GM21723 (cell line): Measurements from ENCODE around the gene ZNF124.
"Not testable (repeated sequence)": the region's sequence is repeated elsewhere in the genome, so short reads cannot be mapped to it uniquely, and the experiment has no call there.

Experiments used
- ATAC-seq: cut with Tn5 transposase; IDR thresholded peaks from one replicate; pipeline ENCODE4 v1.9.1; 2021; ENCODE audit warnings: mild to moderate bottlenecking, moderate library complexity; ENCODE audit not compliant: unreplicated experiment

ZNF124 gene

DNA sequence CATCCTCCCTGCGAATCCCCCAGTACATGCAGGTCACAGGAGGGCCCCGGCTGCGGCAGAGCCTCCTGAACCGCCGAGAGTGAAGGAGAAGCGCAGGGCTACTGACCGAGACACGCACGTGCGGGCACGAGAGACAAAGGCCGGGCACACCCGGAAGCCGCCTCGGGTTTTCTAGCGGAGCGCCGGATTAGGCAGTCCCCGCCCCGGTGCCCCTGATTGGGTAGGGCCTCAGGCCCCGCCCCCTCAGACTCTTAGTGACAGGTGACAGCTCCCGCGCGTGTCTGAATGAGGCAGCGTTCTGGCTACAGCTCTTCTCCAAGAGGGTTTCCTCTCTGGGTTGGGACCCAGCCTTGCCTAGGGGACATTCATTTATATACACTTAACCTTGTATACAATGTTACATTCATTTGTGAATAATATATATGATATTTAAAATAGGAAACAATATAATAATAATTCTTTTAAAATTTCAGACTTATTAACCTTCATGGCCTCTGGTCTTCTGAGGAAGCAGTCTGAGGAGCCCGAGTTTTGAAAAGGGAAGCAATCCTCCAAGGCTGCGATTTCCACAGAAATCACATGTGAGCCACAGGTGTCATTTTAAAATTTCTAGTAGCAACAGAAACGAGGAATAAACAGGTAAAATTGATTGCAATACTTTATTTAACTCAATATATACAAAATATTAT is at the start of gene ZNF124:
ZNF124 (minus strand) TSS at position 146 of the 689 bp plus-strand sequence; CDS start at position 3, 143 bp downstream.
- peak; percentile 98 for ATAC-seq

DNA sequence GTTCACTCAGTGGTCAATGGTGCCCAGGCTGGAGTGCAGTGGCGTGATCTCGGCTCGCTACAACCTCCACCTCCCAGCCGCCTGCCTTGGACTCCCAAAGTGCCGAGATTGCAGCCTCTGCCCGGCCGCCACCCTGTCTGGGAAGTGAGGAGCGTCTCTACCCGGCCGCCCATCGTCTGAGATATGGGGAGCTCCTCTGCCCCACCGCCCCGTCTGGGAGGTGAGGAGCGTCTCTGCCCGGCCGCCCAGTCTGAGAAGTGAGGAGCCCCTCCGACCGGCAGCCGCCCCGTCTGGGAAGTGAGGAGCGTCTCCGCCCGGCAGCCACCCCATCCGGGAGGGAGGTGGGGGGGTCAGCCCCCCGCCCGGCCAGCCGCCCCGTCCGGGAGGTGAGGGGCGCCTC is 48.5 kb upstream of the ZNF124 start:
- ATAC-seq, result not testable (repeated sequence)

DNA sequence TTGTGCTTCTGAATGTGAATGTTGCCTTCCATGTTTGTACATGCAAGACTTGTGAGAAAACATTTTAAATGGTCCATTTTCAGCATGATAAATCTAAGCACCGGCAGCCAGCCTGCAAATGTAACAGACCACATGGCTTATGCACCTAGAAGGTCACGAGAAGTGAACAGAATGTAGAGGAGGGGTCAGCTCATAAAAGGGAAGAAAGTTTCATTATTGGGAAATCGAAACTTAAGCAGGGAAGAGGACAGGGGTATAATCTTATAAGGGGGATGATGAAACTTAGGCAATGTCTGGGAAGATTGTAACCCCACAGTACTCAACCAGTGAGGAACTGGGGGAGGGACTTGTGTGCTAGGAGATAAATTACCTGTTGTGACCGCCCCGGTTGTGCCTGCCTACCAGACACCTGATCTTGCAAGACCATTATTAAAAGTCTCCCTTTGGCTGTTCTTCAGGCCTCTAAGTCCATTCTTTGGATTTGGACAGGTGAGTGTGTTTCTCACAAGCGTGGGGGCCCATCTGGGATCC is 46.4 kb upstream of the ZNF124 start:
- no peak for ATAC-seq

DNA sequence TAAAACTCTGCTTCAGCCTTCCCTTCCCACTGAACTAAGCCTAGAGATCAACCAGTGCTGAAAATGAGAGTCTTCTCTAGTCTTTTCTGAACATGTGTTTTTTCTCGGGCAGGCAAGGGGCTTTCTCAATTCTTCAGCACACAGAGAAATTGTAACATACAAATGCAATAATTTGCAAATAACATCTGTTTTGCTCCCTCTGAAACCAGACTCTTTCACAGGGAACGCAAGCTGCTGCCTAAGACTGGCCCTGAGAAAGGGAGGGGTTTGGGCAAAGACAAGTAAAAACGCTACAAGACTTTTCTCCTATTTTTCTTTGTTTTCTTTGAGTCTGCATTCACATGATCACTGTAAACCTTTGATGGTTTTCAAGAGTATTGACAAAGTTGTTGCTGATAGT is 44.4 kb upstream of the ZNF124 start:
- ATAC-seq, result no peak

DNA sequence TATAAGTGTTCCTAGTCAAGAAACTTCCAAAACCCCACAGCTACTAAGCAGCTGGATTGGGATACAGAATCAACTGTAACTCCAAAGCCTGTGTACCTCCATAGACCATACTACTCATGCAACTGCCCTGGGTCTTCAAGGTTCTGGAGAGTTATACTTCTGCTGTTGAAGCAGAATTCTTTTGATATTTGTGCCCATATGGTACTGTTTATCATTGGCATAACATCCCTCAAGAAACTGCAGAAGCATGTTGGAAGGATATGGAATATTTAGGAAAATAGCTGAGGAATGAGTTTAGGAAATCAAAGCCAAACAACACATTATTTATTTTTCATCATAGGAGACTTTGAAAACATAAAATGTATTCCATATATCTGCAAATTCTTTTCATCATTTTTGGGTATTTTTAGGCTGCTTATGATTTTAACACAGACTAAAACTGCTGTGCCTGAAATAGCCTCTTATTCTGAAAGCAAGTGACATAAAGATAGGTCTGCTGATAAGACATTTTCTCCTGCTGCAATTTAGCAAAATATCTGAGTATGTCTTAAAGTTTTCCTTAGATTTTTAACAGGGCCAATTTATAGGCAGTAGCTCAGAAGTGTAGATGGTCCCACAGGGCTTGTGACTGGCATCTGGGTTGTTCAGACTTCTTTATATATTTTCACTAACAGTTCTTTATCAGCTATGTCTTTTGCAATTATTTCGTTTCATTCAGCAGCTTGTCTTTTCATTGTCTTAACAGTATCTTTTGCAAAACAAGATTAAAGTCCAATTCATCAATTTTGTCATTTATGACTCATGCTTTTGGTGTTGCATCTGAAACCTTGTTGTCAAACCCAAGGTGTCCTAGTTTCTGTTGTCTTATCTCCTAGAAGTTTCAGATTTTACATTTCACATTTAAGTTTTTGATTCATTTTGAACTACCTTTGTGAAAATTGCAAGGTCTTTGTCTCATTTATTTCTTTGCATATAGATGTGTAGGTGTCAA is 41.1 kb upstream of the ZNF124 start:
- ATAC-seq, result no peak

DNA sequence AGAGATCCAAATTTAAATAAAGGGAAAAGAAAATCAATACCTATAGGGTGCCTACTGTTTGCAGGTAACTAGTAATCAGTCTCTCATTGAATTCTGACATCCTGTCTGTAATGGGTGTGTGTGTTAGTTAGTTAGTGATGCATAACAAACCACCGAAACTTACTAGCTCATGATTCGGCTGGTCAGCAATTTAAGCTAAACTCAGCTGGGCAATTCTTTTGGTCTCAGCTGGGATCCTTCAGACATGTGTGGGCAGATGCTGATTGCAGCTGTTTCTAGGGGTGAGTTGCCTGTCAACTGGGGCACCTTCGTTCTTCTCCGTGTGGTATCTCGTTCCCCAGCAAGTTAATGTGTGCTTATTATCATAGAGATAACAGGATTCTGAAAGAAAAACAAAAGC is 40.2 kb upstream of the ZNF124 start:
- peak; percentile 59 for ATAC-seq

DNA sequence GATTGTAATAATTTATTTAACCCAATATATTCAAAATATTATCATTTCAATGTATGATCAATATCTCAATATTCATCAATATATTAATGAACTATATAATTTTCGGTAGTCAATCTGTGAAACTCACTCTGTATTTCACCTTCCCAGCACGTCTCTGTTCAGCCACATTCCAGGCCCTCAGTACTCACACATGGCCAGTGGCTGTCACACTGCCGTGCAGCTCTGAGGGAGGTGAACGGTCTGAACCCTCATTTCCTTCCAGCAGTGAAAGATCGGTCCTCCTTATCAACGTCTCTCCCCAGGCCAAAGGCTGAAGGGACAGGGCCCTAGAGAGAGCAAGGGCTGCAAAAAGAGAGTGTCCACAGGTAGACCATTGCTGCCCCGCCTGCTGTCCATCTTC is 39.5 kb upstream of the ZNF124 start:
- ATAC-seq, result no peak

DNA sequence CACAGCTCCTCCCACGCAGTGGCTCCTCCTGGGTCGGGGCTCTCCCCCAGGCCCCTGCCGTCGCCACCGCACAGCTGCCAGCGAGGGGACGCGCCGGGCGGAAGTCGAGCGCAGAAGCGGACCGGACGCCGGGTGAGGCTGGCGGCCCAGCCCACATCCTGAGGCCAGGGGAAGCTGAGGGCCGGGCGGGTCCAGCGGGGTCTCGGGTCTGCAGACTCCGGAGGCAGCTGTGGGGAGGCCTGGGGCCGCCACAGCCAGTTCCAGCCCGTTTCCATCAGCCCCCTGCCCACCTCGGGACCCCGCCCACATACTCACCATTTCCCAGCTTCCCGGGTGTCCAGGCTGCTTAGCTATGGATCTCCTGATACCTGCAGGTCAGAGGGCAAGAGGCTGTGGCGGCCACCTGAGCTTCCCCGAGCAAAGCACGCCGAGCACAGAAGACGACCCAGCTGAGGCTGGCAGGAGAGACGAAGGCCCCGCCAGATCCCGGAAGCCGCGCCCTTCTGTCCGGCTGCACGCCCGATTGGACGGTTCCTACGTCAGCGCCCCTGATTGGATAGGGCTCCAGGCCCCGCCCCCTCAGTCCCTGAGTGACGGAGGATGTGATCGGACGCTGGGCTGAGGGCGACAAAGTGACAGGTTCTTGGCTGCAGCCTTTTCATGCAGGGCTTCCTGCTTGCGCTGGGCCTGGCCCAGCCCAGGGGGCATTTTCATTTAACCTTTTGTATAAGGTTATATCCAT is 38.7 kb upstream of the ZNF124 start:
- peak; percentile 90 for ATAC-seq

DNA sequence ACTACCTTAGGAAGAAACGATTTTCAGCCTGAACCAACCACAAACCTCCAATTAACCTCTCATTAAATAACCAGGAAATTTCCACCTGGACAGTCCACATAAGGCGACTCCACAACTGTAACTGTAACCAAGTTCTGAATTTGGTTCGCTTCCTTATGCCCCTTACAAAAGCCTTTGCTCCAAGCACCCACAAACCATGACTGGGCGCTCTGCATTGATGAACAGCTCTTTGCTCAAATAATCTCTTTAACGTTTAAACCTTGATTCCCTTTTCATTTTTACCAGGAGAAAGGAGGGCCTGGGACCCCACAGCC is 38.2 kb upstream of the ZNF124 start:
- ATAC-seq, result peak; percentile 3

DNA sequence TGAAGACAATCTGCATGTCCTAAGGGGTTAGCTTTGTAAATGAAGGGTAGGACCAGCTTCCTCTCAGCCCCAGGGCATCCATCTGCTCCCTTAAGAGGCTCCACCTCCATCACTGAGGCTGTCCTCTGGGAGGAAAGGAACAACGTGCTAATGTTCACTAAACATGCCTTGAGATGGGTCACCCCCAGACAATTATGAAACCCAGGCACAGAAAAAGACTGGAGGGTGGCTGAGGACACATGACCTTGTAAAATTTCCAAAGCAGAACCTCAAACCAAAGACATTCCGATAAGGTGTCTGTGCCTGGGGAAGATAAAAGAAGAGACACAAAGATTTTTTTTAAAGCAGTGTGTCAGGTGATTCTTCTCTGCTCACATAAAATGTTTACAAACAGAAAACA is 37.6 kb upstream of the ZNF124 start:
- ATAC-seq, result no peak

DNA sequence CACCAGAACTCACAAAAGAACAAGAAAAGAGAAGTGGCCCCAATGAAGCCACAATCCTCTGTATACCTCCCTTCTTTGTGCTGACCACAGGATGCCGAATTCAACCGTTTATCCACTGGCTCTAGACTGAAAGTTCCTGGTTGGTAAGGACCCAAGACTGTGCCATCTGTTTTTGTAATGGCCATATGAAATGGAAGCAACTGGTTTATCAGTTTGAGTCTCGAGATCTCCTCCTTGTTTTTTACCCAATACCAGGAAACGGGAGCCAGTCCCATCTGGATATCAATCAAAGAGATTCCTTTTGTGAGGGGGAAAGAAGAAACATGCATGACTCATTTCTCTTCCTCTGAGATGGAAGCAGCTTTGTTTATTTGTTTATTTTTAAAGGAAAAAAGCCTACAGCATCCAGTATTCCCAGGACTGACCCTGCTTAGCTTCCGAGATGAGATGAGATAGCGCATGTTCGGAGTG is 32.4 kb upstream of the ZNF124 start:
- no peak for ATAC-seq

DNA sequence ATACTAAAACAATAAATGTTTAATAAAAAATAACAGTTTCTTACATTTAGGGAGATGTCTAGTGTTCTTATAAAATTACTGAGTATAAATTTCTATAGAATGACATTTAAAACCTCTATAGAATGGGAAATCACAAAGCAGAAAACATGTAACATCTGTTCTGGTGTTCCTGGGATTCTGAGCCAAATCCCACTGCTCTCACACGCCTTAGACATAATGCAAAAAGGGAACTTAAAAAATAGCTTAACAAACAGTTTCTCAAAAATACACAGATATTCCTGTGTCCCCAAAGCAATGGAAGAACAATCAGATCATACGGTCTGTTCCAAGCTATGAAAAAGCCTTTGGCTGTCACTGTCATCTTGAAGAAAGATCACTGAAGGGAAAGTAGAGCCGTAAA is 27.0 kb upstream of the ZNF124 start:
- ATAC-seq, result no peak

DNA sequence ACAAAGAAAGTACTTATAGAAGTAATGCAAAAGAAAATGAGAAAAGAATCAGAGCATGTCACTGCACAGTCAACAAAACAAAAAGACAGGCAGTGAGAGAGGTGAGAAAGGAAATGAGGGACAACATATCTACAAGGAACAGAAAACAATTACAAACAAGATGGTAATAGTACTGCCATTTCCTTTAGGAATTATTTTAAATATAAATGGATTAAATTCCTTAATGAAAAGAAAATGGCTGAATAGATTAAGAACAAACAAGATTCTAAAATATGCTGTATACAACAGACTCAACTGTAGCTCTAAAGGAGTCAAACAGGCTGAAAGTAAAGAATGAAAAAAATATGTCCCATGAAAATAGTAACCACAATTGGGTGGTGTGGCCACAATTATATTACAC is 22.1 kb upstream of the ZNF124 start:
- no peak for ATAC-seq

DNA sequence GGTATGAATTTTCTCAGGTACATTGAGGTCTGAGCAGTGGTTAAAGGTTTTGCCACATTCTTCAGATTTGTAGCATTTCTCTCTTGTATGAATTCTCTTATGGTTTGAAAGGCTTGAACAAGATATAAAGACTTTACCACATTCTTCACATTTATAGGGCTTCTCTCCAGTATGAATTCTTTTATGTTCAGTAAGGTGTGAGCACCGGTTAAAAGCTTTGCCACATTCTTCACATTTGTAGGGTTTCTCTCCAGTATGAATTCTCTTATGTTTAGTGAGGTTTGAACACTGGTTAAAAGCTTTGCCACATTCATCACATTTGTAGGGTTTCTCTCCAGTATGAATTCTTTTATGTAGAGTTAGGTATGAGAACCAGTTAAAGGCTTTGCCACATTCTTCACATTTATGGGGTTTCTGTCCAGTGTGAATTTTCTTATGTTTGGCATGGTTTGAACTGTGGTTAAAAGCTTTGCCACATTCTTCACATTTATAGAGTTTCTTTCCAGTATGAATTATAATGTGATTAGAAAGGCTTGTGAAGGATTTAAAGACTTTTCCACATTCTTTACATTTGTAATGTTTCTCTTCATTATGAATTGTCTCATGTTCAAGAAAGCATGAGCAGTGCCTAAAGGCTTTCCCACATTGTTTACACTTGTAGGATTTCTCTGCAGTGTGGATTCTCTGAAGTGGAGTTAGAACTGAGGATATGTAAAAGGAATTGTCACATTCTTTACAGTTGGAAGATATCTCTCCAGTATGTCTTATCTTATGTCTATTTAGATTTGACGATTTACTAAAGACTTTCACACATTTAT is 18.4 kb upstream of the ZNF124 start:
- ATAC-seq, result no peak

DNA sequence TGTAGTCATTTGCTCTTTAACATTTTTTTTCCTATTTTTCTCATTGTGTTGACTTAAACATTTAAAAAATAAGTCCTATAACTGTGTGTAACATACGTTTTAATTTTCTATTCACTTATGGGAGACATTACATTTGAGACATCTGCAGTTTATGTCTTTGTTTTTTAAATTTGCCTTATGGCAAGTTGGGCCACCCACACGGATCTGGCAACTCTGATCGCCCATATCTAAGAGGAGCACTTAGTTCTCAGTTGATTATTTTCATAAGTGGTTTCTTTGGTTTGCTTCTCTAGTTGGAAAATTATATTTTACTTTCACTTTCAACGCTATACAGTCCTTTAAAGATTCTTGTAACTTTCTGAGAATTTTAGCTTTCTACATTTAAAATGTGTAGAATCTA is 13.8 kb upstream of the ZNF124 start:
- ATAC-seq, result no peak

DNA sequence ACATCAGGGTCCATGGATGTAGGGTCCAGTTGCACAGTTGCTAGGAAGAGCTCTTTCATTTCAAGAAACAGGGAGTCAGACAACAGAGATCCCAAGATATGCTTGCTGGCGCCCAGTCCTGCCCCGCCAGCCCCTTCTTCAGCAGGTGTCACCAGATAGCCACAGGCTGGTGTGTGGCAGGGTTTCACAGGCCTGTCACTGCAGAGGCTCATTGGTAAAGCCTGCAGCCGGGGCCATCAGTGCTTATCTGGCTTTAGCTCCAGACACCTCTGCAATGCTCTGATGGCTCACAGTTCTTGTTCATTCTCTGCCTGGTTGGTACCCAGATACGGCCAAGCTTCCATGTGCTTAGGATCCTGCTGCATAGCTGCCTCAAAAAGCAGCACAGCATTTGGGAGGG is 12.4 kb upstream of the ZNF124 start:
- no peak for ATAC-seq

DNA sequence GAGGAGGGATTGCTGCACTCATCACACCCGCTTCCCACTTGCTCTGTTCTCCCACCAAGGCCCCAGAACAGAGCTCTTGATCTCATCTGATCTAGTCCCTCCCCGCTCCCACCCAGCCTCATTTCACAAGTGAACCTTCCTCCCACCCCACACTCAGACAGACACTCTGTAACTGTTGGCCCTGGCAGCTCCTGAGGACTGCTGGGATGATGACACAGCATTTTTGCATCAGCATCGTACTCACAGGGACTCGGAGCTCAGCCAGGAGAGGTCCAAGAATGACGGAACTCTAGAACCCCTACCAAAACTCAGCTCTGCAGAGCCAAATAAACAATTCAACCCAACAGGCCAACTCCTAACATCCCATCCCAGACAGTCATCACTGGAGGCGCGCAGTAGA is 11.2 kb upstream of the ZNF124 start:
- no peak for ATAC-seq

DNA sequence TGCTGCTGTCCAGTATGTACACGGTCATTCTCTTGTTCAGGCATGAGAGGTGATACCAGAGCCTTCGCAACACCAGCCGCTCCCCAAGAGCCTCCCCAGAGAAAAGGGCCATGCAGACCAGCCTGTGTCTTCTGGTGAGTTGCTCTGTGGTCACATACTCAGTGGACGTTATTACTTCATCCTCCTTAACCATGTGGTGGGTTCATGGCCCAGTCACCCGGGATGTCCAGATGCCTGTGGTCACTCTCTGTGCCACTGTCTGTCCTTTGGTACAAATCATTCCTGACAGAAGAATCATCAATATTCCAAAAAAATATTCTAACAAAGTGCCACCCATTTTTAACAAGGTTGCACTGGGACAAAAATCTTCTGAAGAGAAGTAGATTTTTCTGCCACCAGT is 8.8 kb upstream of the ZNF124 start:
- no peak for ATAC-seq

DNA sequence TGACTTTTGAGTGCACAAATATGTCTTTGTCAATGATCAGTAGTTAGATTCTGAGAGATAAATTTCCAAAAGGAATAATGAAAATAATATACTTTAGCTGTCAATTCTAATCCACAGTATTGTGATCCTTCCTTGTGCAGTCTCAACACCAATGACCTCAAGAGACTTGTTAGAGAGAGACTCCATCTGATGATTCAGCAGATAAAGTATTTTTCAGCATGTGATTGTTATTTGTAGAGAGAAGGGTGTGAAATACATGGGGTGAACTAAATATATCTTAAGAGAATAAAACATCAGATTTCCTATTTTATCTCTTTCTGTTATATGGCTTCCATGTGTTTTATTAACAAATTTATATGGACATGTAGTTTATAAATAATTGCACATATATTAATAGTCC is 5.9 kb upstream of the ZNF124 start:
- ATAC-seq, result no peak

DNA sequence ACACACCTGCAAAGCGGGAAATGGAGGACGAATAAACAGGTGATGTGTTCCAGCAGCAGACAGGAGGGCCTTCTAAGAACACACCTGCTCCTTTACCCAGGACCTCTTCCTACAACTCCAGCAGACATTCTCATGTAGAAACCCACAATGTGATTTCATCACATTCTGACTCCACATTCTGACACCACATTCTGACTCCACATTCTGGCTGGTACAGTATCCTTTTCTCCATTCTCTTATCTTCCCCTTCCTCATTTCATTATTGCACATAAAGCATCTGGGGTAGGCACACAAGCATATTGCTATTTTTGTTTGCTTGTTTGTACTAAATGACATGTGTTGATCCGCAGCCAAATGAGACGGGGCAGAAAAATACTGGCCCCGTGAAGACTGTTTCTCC is 3.6 kb upstream of the ZNF124 start:
- no peak for ATAC-seq
